ENCODE data around the gene CDCA4. TPM values are rescaled to one million over a fixed set of nuclear protein-coding genes. Genes with fewer than 3 reads are reported as not detected.

CDCA4 gene
- polyA plus RNA-seq, 1 of the 3 experiments (the other 2 are of a cell fraction): 26.8 TPM

DNA sequence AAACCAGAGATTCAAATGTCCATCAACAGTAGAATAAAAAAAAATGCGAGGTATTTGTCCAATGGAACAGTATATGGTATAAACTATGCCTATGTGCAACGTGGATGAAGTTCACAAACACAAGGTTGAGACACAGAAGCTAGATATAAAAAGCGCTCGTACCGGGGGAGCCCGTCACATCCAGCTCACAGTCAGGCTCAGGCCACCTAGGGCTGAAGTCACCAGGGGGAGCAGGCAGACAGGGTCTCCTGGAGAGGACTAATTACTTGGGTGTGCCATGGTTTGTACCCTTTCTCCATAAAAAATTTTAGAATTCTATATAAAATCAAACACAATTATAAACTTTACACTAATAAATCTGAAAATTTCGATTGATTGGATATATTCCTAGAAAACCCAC, 56.3 kb downstream of the CDCA4 start:
- H3K27me3 ChIP-seq (ENCODE audit: insufficient read depth): no peaks in the 10 kb centered on the region
- H3K9me3 ChIP-seq: no peaks in the 10 kb centered on the region
- H3K4me1 ChIP-seq (ENCODE audit: control insufficient read depth in 1 of 2, insufficient read depth in 2 of 2, low read depth in 1 of 2, low read length in 1 of 2): peaks cover 9 to 17% of the 10 kb centered on the region in 2 experiments; a peak in 2 of 4 replicates
- H3F3A ChIP-seq (replicated peaks; ENCODE audit: insufficient read depth): no peaks in the 10 kb centered on the region
- 88% methylated on average over 7 of the region's 7 CpGs for WGBS (ENCODE audit: low lambda C conversion rate)
- H3K79me2 ChIP-seq (ENCODE audit: insufficient read depth): peaks cover 86% of the 10 kb centered on the region
- H3K4me3 ChIP-seq (ENCODE audit: low read depth in 2 of 2, low read length in 1 of 2): no peak overlapping the region
- ChIA-PET CTCF (interaction anchor here (2.1 to 4.8 kb wide), 3 partner anchors 11 to 81 kb away, joined by 7 to 26 read pairs (median 17); no protein-coding TSS in a partner anchor), POLR2A (no interaction called here)
- no peak overlapping the region for H2AFZ ChIP-seq (ENCODE audit: low read depth)
- no peak overlapping the region for H3K9ac ChIP-seq
- no peak overlapping the region for H3K27ac ChIP-seq (ENCODE audit: low read depth in 2 of 2, low read length in 1 of 2)
- peaks cover 0 to 19% of the 10 kb centered on the region in 2 experiments for H3K36me3 ChIP-seq (replicated peaks in 1 of 2; ENCODE audit: control insufficient read depth in 1 of 2, insufficient read depth in 2 of 2, low read length in 1 of 2)
- 0 out of 2 replicates have a peak, but pooled peaks cover 10% of the 10 kb centered on the region for H4K20me1 ChIP-seq (ENCODE audit: insufficient read depth)
- H3K9me2 ChIP-seq: no peaks in the 10 kb centered on the region
- no peak for TF ChIP-seq MEF2A (IDR thresholded peaks at IDR 0.05; ENCODE audit: borderline replicate concordance, low read depth)
- no peak overlapping the region for H3K4me2 ChIP-seq
- peak; percentile 11 for DNase-seq

Other genes starting within 250 kb of the CDCA4 start
- 185 and 198 TPM in 2 replicates for gene AKT1, start 225.3 kb downstream of the CDCA4 start, polyA plus RNA-seq (2012; rRNA removed)
- 2.9 and 3.1 TPM in 2 replicates for gene ZBTB42, start 220.0 kb downstream of the CDCA4 start, polyA plus RNA-seq (2012; rRNA removed)
- gene CEP170B, start 155.8 kb downstream of the CDCA4 start, polyA plus RNA-seq (2012; rRNA removed): 7.7 and 11.0 TPM in 2 replicates
- 0.02 TPM in 2 replicates for gene PLD4, start 96.2 kb downstream of the CDCA4 start, polyA plus RNA-seq (2012; rRNA removed)
- 33.5 and 36.6 TPM in 2 replicates for gene AHNAK2, start 42.7 kb downstream of the CDCA4 start, polyA plus RNA-seq (2012; rRNA removed)
- gene CLBA1, start 35.3 kb downstream of the CDCA4 start, polyA plus RNA-seq (2012; rRNA removed): 18.5 and 21.4 TPM in 2 replicates
- gene GPR132, start 44.3 kb upstream of the CDCA4 start, polyA plus RNA-seq (2012; rRNA removed): 0.03 TPM in 1 of 2 replicates, not detected in the other
- gene JAG2, start 147.7 kb upstream of the CDCA4 start, polyA plus RNA-seq (2012; rRNA removed): 1.7 TPM in 2 replicates
- gene NUDT14, start 160.2 kb upstream of the CDCA4 start, polyA plus RNA-seq (2012; rRNA removed): 15.8 and 18.4 TPM in 2 replicates
- 20.9 and 21.0 TPM in 2 replicates for gene BTBD6, start 227.4 kb upstream of the CDCA4 start, polyA plus RNA-seq (2012; rRNA removed)